LNCAP (cell line): ENCODE measurements around the gene DAND5.

ENCODE experiments used
- TF ChIP-seq, protein P1 (sequence below): fragments of 450-650 bp; IDR thresholded peaks from 2 replicates; pipeline ENCODE4 v1.5.1; 2017; ENCODE audit warnings: mild to moderate bottlenecking

Gene DAND5

DNA sequence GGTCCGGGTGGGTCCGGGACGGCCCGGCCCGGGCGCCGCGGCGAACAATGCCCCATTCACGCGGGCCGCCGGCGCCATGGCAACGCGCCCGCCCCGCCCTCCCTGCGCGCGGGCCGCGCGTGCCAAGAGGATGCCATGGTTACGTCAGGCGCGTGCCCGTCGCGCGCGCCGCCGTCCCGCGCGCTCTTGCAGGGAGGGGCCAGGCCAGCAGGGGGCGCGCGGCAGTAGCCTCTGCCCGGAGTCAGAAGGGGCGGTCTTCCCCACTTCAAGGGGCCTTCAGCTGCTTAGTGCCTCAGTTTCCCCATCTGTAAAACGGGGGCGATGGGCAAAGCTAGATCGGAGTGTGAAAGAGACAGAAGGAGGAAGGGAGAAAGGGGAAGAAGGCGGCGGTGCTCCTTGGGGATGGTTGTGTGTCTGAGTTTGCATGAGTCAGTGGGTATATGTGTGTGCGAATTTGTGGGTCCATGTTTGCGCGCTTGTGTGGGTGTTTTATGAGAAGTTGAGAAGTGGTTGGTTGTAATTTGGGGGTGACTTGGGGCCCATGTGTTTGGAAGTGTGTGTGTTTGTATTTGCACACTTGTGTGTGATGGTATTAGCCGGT, 14.3 kb downstream of the DAND5 start:
- TF ChIP-seq, protein P1, sequence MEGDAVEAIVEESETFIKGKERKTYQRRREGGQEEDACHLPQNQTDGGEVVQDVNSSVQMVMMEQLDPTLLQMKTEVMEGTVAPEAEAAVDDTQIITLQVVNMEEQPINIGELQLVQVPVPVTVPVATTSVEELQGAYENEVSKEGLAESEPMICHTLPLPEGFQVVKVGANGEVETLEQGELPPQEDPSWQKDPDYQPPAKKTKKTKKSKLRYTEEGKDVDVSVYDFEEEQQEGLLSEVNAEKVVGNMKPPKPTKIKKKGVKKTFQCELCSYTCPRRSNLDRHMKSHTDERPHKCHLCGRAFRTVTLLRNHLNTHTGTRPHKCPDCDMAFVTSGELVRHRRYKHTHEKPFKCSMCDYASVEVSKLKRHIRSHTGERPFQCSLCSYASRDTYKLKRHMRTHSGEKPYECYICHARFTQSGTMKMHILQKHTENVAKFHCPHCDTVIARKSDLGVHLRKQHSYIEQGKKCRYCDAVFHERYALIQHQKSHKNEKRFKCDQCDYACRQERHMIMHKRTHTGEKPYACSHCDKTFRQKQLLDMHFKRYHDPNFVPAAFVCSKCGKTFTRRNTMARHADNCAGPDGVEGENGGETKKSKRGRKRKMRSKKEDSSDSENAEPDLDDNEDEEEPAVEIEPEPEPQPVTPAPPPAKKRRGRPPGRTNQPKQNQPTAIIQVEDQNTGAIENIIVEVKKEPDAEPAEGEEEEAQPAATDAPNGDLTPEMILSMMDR: peak; percentile 97

GRCh38 chr19:12984143-12984627, 14.8 kb downstream of the DAND5 start:
- TF ChIP-seq, protein P1: no peak

- TF ChIP-seq, protein P1: no peak
Measured at GRCh38 chr19:12984683-12985048, 15.3 kb downstream of the DAND5 start.

- TF ChIP-seq, protein P1: no peak
Measured at GRCh38 chr19:12985049-12985776, 15.8 kb downstream of the DAND5 start.

- TF ChIP-seq, protein P1: no peak
Measured at GRCh38 chr19:12986726-12987125, 17.4 kb downstream of the DAND5 start.

- TF ChIP-seq, protein P1: no peak
Measured at GRCh38 chr19:12987190-12987589, 17.8 kb downstream of the DAND5 start.

- TF ChIP-seq, protein P1: no peak
Measured at GRCh38 chr19:12987781-12988180, 18.4 kb downstream of the DAND5 start.
